AML-193 (cell line): Measurements from ENCODE around the gene DLG4.
"Not testable (repeated sequence)": the region's sequence is repeated elsewhere in the genome, so short reads cannot be mapped to it uniquely, and the experiment has no call there.

Source experiments
- DNase-seq, 2 experiments: peaks; one replicate each; lab custom pipeline; 2025; lab: John Stamatoyannopoulos, UW

Gene DLG4

GRCh38 chr17:7249214-7249613, 29.6 kb upstream of the DLG4 start:
- DNase-seq, result no peak

- no peak for DNase-seq
Measured at GRCh38 chr17:7248796-7249195, 29.2 kb upstream of the DLG4 start.

- no peak for DNase-seq
Measured at GRCh38 chr17:7246779-7247178, 27.1 kb upstream of the DLG4 start.

- DNase-seq, result not testable (repeated sequence)
Measured at GRCh38 chr17:7243838-7244237, 24.2 kb upstream of the DLG4 start.

- no peak for DNase-seq
Measured at GRCh38 chr17:7243453-7243729, 23.8 kb upstream of the DLG4 start.

- DNase-seq, result peak; percentile 43 to 61
Measured at GRCh38 chr17:7242717-7243452, 23.2 kb upstream of the DLG4 start.

- DNase-seq, result peak; percentile 39 to 47
Measured at GRCh38 chr17:7241783-7242716, 22.4 kb upstream of the DLG4 start, which contains the start of gene GABARAP. GABARAP (minus strand) TSS chr17:7242449; CDS start chr17:7242330, 119 bp downstream.

GRCh38 chr17:7241090-7241733, 21.6 kb upstream of the DLG4 start:
- DNase-seq, result no peak

- DNase-seq, result no peak
Measured at GRCh38 chr17:7240375-7240774, 20.7 kb upstream of the DLG4 start.

- DNase-seq, result peak; percentile 87
Measured at GRCh38 chr17:7239091-7240027, 19.7 kb upstream of the DLG4 start, which contains the start of gene PHF23. PHF23 (minus strand) TSS chr17:7239457; CDS start chr17:7239279, 178 bp downstream.

GRCh38 chr17:7238420-7239090, 18.9 kb upstream of the DLG4 start:
- no peak for DNase-seq

- peak in 1 of 2 experiments; percentile 3 for DNase-seq
Measured at GRCh38 chr17:7237761-7238419, 18.3 kb upstream of the DLG4 start.

GRCh38 chr17:7237266-7237760, 17.7 kb upstream of the DLG4 start:
- no peak for DNase-seq

- DNase-seq, result no peak
Measured at GRCh38 chr17:7236808-7237207, 17.2 kb upstream of the DLG4 start.

- no peak for DNase-seq
Measured at GRCh38 chr17:7235693-7236665, 16.3 kb upstream of the DLG4 start.

GRCh38 chr17:7234083-7234951, 14.7 kb upstream of the DLG4 start, which contains the start of gene DVL2:
DVL2 (minus strand) TSS chr17:7234517; CDS start chr17:7234262, 255 bp downstream.
- peak; percentile 45 to 67 for DNase-seq

- DNase-seq, result no peak
Measured at GRCh38 chr17:7233701-7234082, 14.1 kb upstream of the DLG4 start.

GRCh38 chr17:7232114-7232513, 12.5 kb upstream of the DLG4 start:
- no peak for DNase-seq
